HCT116 (cell line): ENCODE results near the gene NUP210.

Source experiments
- CEBPB ChIP-seq: IDR thresholded peaks from 2 replicates; pipeline ENCODE4 v1.6.1; 2012; ENCODE audit warnings: low read depth
- CTCF ChIP-seq, 3 experiments: fragments of 200-600 bp in 1 of 3; sonication (generic) in 1 of 3; IDR thresholded peaks in 2 of 3; conservative IDR thresholded peaks in 1 of 3; 2 replicates each; pipeline ENCODE4 v1.5.1; 2012 to 2017; ENCODE audit warnings: low read depth in 2 of 3, low read length in 2 of 3, antibody characterized with exemption in 1 of 3, borderline replicate concordance in 1 of 3, control low read depth in 1 of 3, mild to moderate bottlenecking in 1 of 3, mixed read lengths in 1 of 3, mixed run types in 1 of 3, moderate library complexity in 1 of 3; ENCODE audit not compliant: insufficient read depth in 1 of 3
- ELF1 ChIP-seq: IDR thresholded peaks from 2 replicates; pipeline ENCODE4 v1.6.1; 2012; ENCODE audit warnings: low read depth, borderline replicate concordance
- EZH2 ChIP-seq: fragments of 200-600 bp; sonication (generic); IDR thresholded peaks from 2 replicates; pipeline ENCODE4 v1.6.1; 2017; ENCODE audit warnings: antibody characterized with exemption, mixed run types
- POLR2A ChIP-seq: IDR thresholded peaks from 2 replicates; pipeline ENCODE4 v1.7.0; 2011; ENCODE audit warnings: borderline replicate concordance; ENCODE audit not compliant: insufficient read depth, insufficient read length; ENCODE audit errors: extremely low read depth
- POLR2AphosphoS5 ChIP-seq: IDR thresholded peaks from 2 replicates; pipeline ENCODE4 v1.6.1; 2011; ENCODE audit warnings: mild to moderate bottlenecking, low read depth, low read length, moderate library complexity
- SIN3A ChIP-seq: IDR thresholded peaks from 2 replicates; pipeline ENCODE4 v1.6.1; 2012; ENCODE audit warnings: low read depth
- SP1 ChIP-seq: IDR thresholded peaks from 2 replicates; pipeline ENCODE4 v1.6.1; 2012; ENCODE audit warnings: low read depth
- SRF ChIP-seq: IDR thresholded peaks from 2 replicates; pipeline ENCODE4 v1.6.1; 2012; ENCODE audit warnings: low read depth
- ZFX ChIP-seq: fragments of 450-650 bp; IDR thresholded peaks from 2 replicates; pipeline ENCODE4 v1.6.1; 2017
- TF ChIP-seq, protein P1 (sequence below): IDR thresholded peaks from 2 replicates; pipeline ENCODE4 v1.6.1; 2012; ENCODE audit warnings: low read depth
- TF ChIP-seq, protein P2 (sequence below): IDR thresholded peaks from 2 replicates; pipeline ENCODE4 v1.6.1; 2012

- TF ChIP-seq EZH2 (no peak), CTCF (IDR thresholded peaks at IDR 0.05 in 2 of 3, conservative IDR thresholded peaks at IDR 0.05 in 1 of 3; ENCODE audit: borderline replicate concordance in 1 of 3, insufficient read depth in 1 of 3, low read depth in 2 of 3, low read length in 2 of 3) (no peak), SIN3A (no peak), CEBPB (no peak), POLR2AphosphoS5 (no peak), POLR2A (no peak), SRF (no peak), ZFX (no peak), SP1 (no peak), ELF1 (no peak)
- TF ChIP-seq, protein P1, sequence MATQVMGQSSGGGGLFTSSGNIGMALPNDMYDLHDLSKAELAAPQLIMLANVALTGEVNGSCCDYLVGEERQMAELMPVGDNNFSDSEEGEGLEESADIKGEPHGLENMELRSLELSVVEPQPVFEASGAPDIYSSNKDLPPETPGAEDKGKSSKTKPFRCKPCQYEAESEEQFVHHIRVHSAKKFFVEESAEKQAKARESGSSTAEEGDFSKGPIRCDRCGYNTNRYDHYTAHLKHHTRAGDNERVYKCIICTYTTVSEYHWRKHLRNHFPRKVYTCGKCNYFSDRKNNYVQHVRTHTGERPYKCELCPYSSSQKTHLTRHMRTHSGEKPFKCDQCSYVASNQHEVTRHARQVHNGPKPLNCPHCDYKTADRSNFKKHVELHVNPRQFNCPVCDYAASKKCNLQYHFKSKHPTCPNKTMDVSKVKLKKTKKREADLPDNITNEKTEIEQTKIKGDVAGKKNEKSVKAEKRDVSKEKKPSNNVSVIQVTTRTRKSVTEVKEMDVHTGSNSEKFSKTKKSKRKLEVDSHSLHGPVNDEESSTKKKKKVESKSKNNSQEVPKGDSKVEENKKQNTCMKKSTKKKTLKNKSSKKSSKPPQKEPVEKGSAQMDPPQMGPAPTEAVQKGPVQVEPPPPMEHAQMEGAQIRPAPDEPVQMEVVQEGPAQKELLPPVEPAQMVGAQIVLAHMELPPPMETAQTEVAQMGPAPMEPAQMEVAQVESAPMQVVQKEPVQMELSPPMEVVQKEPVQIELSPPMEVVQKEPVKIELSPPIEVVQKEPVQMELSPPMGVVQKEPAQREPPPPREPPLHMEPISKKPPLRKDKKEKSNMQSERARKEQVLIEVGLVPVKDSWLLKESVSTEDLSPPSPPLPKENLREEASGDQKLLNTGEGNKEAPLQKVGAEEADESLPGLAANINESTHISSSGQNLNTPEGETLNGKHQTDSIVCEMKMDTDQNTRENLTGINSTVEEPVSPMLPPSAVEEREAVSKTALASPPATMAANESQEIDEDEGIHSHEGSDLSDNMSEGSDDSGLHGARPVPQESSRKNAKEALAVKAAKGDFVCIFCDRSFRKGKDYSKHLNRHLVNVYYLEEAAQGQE, result no peak
- TF ChIP-seq, protein P2, sequence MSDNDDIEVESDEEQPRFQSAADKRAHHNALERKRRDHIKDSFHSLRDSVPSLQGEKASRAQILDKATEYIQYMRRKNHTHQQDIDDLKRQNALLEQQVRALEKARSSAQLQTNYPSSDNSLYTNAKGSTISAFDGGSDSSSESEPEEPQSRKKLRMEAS, result no peak
Measured at GRCh38 chr3:13309004-13309403, 111.1 kb downstream of the NUP210 start.
